HG03060 (cell line): ENCODE results near the gene SRRM4.

Experiments
- ATAC-seq: cut with Tn5 transposase; IDR thresholded peaks from one replicate; pipeline ENCODE4 v1.9.1; 2021; ENCODE audit warnings: low read depth, moderate number of reproducible peaks; ENCODE audit not compliant: unreplicated experiment

Gene SRRM4

DNA sequence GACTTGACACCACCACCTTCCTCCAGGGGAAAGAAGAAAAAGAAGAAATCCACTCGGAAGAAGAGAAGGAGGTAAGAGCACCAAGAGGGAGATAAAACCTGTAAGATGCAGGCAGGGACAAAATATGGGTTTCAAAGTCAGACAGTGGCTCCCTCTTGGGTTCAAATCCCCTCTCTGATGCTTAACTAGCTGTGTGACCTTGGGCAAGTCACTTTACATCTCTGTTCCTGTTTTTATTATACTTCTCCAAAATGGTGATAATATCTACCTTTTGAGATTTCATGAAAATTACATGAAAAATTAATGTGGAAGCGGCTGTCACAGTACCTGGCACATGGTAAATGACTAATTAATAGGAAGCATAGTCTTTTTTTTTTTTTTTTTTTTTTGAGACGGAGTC lies 133.0 kb downstream of the SRRM4 start:
- ATAC-seq: no peak

- no peak for ATAC-seq
These were observed 134.1 kb downstream of the SRRM4 start for GRCh38 chr12:119115296-119115905.

DNA sequence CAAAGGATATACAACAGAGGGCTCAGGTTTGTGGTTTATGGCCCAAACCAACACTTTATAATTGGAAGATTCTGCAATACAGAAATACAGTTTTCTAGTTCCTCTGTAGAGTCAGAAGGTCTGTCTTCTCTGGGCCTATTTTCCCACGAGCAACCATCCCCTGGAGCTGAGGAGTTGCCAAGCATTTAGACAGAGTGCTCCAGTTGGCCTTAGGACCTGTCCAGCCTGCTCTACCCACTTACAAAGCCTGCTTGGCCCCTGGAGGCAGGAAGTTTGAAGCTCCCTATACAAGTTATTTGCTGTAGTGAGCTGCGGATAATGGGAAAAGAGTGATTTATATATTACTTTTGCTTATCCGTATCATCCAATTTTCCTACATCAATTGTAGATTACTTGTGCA lies 136.6 kb downstream of the SRRM4 start:
- no peak for ATAC-seq

- ATAC-seq: no peak
These were observed 137.3 kb downstream of the SRRM4 start for GRCh38 chr12:119118625-119119024.

GRCh38 chr12:119122047-119122446 lies 140.7 kb downstream of the SRRM4 start:
- no peak for ATAC-seq

- ATAC-seq: no peak
These were observed 141.4 kb downstream of the SRRM4 start for GRCh38 chr12:119122751-119123150.

DNA sequence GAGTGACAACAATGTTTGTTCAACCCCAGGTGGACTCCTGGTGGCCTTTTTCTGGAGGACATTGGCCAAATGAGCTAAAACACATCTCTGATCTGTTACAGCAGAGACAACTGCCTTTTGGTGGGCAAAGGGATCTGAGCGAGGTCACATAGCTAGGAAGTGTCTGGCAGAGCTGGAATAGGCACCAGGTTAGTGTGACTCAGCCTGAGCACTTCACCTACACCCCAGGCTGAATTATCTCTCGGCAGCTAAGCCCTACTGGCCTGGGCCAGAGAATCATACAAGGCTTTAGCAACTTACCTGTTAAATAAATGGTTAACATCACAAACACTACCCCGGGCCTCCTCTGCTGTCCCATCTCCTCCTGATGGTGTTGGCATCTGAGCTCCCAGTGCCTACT lies 147.2 kb downstream of the SRRM4 start:
- ATAC-seq: no peak

GRCh38 chr12:119129827-119130434 lies 148.6 kb downstream of the SRRM4 start:
- ATAC-seq: no peak

DNA sequence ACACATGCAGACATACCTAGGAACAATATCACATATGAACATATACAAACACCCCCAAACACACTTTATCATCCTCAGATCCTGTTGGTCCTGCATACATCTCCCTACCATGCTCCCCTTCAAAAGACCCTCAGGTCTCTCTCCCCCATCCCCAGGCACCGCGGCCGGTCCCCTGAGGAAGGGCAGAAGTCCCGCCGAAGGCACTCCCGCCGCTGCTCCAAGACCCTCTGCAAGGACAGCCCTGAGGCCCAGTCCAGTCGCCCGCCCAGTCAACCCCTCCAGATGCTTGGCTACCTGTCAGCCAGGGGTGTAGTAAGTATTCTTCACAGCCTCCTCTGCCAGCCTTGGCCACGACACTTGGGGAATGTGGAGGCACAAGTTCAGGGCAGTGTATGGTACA lies 149.2 kb downstream of the SRRM4 start:
- ATAC-seq: no peak

DNA sequence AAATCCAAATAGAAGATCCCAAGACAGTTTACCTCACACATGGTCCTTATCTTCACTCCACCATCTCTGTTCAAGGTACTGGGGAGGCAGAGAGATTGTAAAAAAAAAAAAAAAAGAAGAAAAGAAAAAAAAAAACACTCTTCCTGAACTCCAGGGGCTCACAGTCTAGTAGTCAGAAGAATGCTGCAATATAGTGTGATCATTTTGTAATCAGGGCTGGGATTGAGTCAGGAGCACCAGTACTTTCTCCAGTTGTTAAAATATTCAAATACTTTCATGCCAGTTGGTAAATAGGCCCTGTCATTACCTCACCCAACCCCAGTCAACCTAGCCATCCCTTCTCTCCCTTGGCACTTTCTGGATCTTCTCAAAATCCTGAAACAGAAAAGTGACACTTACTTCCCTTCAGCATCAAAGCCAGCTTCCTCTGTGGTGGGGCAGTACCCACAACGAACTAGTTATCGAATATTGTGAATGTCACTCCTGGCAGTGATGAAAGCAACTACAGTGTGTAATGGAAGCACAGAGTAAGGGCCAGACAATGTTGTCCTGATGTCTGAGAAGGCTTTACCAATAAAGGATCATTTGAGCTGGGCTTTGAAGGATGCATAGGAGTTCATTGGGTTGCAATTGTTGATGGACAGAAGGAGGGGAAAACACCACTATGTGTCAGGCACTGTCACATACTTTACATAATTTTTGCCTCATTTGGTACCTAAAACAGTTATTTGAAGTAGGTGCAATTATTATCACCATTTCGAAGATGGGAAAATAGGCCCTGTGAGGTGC lies 153.1 kb downstream of the SRRM4 start:
- no peak for ATAC-seq

DNA sequence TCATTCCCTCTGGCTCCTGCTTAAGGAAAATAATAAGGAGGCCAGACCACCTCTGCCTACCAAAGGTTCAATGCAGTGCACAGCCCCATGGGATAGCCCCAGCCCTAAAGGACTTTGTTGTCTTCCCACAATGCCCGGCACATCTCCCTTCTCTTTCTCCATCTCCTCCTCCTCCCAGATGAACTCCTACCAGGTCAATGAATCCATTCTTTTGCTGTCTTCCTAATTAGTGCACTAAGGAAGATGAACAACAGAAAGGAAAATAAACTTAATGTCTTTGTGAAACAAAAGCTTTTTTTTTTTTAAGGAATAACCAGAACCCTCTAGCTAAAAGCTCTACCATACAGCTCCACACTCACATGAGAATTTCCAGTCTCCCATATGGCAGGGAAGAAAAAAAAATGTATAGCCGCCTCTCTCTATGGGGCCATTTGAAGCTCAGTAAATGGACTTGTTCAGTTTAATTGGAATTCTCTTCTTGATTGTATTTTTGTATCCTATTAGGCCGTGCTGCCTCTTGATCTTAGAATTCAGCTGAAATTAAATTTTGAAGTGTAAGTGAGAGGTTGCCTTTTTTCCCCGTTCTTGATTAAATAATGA lies 155.6 kb downstream of the SRRM4 start:
- no peak for ATAC-seq

- no peak for ATAC-seq
These were observed 158.1 kb downstream of the SRRM4 start for GRCh38 chr12:119139448-119139847.

- no peak for ATAC-seq
These were observed 164.0 kb downstream of the SRRM4 start for GRCh38 chr12:119145367-119145766.

GRCh38 chr12:119147847-119148448 lies 166.6 kb downstream of the SRRM4 start:
- ATAC-seq: no peak

- no peak for ATAC-seq
These were observed 167.9 kb downstream of the SRRM4 start for GRCh38 chr12:119149270-119149669.

DNA sequence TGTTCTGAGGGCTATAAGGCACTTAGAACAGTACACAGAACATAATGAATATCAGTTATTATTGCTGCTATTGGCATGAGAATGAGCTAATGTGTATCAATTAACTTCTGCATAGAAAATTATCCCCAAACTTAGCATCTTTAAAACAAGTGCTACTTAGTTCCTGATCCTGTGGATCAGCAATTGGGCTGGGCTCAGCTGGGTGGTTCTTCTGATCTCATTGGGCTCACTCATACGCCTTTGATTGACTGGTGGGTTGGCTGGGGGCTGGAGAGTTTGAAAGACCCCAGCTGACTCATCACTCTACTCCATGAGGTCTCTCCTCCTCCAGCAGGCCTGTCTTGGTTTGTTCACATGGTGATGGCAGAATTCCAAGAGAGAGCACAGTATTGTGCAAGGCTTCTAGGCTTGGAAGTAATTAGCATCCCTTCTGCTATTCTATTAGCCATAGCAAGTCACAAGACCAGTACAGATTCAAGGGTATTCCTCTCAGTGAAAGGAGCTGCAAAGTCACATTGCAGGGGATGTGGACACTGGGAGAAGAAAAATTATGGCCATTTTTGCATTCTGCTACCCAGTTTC lies 170.2 kb downstream of the SRRM4 start:
- no peak for ATAC-seq

DNA sequence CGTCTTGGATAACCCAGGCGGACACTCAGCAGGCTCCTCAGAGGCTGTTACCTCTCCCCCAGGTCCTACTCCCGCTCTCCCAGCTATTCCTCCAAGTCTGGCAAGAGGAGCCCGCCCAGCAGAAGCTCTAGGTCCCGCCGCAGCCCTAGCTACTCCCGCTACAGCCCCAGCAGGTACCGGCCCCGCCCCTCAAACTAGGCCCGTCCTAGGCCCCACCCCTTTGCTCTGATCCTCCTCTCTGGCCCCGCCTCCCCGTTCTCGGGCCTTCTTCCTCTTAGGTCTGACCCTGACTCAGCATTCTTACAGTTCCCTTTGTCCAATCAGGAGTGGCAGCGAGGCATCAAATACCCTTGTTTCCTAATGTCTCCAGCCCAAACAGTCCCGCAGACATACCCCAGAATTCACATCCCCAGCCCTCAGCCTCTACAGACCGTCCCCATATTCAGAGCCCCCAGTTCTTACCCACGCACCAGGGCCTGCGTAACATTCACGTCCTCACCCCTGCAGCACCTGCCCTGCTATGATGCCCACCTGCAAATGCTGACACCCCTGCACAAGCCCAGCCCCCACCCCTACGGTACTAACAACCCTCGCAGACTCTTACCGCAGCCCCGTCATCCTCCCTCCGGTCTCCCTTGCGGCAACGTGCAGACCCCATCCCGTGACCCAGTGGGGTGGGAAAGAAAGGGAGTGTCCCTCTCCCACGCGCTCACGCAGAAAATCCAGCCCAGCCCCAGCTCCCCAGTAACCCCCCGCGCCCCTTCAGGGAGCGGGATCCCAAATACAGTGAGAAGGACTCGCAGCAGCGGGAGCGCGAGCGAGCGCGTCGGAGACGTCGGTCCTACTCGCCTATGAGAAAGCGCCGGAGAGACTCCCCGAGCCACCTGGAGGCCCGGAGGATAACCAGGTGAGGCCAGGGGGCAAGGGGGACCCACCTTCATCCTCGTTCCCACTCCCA lies 172.4 kb downstream of the SRRM4 start:
- ATAC-seq: no peak

DNA sequence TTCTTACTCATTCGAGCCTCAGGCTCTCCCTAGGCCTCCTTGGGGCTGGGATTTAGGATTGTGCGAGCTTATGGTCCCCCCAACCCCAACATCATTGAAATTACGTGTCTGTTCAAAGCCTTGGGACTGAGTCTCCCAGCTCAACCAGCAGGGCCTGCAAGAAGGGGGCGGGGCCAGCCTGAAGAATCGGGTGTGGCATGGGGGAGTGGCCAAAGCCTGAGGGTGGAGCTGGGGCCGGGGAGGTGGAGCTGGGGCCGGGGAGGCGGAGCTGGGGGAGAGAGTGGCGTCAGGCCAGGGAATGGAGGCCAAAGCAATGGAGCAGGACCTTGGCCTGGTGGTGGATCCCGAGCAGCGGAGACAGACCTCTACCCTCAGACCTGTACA lies 173.1 kb downstream of the SRRM4 start:
- ATAC-seq: no peak

GRCh38 chr12:119156401-119157044 lies 175.2 kb downstream of the SRRM4 start:
- ATAC-seq: no peak
